Measurements from ENCODE around the gene CAMK1D. TPM values are rescaled to one million over a fixed set of nuclear protein-coding genes. Genes with fewer than 3 reads are reported as not detected.
"Not testable (repeated sequence)": the region's sequence is repeated elsewhere in the genome, so short reads cannot be mapped to it uniquely, and the experiment has no call there.

Gene CAMK1D
- total RNA-seq, 1 donor from 2014 or later = 5.2 TPM

DNA sequence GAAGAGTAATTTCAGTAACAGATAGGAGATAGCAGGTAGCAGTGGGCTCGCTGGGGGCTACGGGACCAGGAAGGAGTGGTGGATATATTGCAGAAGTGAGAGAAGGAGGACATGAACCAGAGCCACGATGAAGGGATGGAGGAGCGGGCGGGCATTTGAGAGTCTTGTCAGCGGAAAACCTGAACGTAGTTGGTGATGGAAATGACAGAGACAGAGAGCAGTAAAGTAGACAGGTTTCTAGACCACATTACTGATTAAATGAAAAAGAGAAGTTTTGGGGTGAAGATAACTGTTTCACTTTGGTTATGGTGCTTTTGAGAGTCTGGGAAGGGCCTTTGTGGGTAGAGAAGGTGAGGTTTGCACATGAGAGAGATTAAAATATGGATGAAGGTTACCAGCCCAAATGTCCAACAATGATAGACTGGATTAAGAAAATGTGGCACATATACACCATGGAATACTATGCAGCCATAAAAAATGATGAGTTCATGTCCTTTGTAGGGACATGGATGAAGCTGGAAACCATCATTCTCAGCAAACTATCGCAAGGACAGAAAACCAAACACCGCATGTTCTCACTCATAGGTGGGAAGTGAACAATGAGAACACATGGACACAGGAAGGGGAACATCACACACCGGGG, 196.9 kb downstream of the CAMK1D start:
- intact Hi-C loops (cut with DNase I); DNase-seq (ENCODE audit: missing footprints); ATAC-seq: not testable (repeated sequence)

DNA sequence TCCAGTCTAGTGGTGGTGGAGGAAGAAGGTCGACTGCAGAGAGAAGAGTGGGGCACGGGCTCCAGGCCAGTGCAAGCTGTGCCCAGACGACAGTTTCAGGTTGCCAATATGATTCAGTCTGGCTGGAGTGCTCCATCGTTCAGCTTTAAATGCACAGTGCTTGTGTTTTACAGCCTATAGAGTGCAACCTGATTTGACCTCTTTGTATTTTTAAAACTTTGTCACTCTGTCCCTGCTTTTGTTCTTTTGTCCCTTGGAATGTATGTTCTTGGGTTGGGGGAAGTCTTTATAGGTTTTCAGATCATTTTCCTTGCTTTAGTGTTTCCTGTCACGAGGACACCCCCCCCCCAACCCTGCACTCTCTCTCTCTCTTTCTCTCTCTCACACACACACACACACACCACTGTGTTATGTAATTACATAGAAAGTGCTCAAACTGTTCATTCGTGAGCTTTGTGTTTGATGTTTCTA, 198.0 kb downstream of the CAMK1D start:
- no peak for DNase-seq (ENCODE audit: missing footprints)
- intact Hi-C loops (cut with DNase I) = no loop called here
- no peak for ATAC-seq

DNA sequence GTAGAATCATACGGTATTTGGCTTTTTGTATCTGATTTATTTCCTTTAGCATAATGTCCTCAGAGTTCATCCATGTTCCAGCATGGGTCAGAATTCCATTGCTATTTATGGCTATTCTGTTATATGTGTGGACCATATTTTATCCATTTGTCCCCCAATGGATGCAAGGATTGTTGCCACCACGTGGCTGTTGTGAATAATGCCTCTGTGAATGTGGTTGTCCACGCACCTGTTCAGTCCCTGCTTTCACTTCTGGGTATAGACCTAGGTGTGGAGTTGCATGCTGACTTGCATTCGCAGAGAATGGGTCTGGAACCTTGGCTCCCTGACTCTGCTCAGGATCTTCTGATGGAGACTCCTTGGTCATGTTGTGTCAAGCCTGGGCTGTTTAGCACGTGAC, 199.9 kb downstream of the CAMK1D start:
- intact Hi-C loops (cut with DNase I) = no loop called here
- no peak for DNase-seq (ENCODE audit: missing footprints)

DNA sequence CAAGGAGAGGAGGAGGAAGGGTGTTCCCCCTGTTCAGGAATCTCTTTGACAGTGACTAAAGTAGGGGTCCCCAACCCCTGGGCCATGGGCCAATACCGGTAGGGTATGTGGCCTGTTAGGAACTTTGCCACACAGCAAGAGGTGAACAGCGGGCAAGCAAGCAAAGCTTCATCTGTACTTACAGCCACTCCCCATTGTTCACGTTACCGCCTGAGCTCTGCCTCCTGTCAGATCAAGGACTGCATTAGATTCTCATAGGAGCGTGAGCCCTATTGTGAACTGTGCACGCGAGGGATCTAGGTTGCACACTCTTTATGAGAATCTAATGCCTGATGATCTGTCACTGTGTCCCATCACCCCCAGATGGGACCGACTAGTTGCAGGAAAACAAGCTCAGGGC, 201.6 kb downstream of the CAMK1D start:
- intact Hi-C loops (cut with DNase I) = no loop called here
- no peak for ATAC-seq
- DNase-seq (ENCODE audit: missing footprints) = peak; percentile 46

More for the DNA sequence above, 199.9 kb downstream of the CAMK1D start:
- ATAC-seq = no peak

DNA sequence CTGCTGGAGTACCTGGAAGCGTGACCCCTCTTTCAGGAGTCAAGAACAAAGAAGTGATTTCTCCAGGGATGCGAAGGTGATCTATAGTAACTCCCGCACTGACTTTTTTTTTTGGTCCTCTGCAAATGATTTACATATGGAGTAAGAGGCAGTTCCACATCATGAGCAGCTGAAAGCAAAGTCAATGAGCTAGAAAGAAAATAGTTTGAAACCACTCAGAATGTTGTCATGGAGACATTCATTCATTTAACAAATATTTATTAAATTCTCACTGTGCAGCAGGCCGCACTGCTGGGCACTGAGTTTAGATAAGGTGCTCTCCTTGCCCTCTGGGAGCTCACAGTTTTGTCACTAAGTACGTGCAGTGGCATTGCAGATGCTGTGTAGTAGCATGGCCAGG, 206.7 kb downstream of the CAMK1D start:
- DNase-seq (ENCODE audit: missing footprints) = no peak
- no peak for ATAC-seq
- intact Hi-C loops (cut with DNase I) = no loop called here

DNA sequence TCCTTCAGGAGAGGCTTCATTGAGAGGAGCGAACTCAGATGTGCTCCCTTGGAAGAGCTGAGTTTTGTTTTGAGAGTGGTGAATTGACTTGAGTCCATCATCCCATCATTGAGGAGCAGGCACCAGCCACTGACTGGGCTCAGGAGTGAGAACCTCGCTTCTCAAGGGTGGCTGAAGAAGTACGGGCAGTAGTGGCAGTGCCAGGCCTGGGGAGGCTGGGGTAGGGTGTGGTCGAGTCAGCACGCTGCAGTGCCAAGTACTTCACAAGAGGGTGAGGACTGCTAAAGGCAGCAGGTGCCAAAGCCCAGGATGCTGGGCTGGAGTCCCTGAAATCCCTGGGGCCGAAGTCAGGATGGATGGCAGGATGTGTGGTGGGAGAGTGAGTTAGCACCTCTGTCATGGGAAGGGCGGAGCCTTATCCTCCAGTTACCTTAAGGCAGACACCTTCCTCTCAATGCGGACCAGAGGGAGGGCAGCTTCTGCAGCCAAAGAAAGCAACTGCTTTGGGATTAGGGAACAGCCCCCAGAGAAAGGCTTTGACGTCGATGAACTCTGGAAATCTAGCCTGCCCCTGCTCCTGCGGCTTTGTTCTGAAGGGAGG, 210.3 kb downstream of the CAMK1D start:
- ATAC-seq (no peak), DNase-seq (ENCODE audit: missing footprints) (no peak)
- intact Hi-C loops (cut with DNase I) = no loop called here

DNA sequence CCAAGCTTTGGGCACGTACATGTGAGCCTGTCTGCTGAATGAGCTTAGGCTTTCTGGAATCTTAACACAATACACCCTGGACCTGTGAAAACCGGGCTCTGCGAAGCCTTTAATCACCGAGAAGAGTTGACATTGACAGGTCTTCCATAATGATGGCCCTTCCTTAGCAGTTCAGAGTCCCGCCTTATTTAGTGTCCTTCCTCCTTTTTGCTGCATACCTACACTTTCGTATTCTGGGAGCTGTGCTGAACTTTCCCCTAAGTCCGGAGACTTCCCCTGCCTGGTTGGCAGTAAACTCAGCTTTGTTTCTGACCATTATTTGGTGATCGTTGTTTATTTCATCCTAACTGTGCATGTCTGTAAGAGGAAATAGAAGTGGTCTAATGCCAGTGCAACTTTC, 212.0 kb downstream of the CAMK1D start:
- DNase-seq (ENCODE audit: missing footprints) (no peak), ATAC-seq (no peak)
- intact Hi-C loops (cut with DNase I) = no loop called here

DNA sequence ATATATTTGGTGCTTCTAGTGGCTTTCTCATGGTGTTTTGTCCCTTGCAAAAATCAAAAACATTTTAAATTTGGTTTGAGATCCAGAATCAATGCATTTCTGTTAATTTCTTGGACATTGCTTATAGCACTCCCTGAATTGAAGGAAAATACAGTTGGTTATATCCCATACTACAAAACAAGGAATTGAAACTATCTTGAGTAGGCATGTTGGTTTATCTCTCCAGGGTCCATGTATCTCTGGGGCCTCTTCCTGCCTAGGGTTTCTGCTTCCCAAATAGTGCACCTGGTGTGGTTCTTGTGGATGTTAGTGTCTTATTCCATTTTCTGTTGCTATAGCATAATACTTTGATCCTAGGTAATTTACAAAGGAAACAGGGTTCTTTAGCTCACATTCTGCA, 212.4 kb downstream of the CAMK1D start:
- intact Hi-C loops (cut with DNase I) = no loop called here
- no peak for DNase-seq (ENCODE audit: missing footprints)
- ATAC-seq = no peak

DNA sequence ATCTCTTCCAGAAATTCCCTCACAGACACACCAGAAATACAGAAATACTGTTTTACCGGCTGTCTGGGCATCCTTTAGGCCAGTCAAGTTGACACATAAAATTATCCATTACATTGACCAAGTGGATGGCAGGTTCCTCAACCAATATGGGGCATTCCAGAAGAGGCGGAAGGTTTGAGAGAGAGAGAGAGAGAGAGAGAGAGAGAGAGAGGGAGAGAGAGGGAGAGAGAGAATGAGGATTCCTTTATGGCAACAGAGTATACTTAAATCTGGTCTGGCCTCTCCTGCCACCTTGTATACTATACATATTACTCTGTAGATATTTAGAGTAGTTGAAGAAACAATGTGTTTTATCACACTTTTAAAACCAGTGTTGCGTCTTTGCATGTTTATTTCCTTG, 214.1 kb downstream of the CAMK1D start:
- intact Hi-C loops (cut with DNase I) = no loop called here
- ATAC-seq (no peak), DNase-seq (ENCODE audit: missing footprints) (no peak)

DNA sequence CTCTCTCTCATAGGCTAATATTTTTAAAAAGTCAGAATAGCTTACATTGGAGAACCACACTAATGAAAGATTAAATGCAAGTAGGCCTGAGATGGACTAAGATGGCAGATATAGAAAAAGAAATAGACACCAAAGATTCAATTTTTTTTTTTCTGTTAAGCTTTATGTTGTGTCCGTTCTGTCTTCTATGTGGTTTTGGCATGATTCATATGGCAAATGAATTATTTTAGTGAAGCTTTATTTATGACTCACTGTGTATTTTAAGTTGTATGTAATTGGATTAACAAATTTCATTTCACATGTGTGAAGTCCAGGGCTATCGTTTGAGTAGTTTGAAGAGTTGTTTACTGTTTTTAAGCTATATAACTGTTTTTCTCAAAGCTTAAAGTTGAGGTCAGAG, 214.8 kb downstream of the CAMK1D start:
- DNase-seq (ENCODE audit: missing footprints) = no peak
- intact Hi-C loops (cut with DNase I) = no loop called here

DNA sequence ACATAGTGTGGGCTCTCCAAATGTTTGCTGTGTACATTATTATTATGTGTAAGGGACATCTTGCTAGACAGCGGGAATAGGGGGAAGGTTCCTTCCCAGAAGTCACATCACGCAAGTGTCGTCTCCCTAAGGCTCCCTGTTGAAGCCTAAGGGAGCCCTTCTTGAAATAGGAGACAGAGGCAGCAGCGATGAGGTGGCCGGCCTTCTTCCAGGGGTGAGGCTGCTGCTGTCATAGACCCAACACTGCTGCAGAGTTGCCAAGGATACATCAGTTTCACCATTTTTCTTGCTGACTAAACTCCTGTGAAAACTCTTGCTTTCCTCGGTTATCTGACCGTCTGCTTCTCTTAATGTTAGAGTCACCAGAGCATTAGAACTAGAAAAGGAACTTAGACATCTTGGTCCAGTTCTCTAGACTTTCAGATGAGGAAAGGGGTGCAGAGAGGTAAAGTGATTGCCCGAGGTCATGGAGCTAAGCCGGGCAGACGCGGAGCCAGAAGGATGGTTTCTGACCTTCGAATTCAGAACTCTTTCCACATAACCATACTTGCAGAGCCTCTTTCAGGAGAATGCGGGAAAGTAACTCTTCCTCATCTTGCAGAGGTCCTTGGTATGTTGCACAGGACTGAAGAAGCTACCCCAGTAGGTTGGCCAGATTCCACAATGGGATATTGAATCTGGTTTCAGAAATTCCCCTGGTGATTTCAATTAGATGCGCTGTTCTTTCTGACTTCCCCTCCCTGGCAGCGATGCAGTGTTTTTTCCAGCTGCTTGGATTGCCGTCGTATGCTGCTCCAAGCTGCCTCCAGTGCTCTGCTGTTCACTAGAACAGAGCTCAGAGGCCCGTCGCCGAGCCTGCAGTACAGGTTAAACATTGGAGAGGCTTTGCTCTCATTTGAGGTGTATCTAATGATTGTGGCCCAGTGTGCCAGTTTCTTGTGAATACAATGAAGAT, 217.1 kb downstream of the CAMK1D start:
- ATAC-seq = peak; percentile 81
- no peak for DNase-seq (ENCODE audit: missing footprints)
- intact Hi-C loops (cut with DNase I) = no loop called here

More for the DNA sequence above, 214.8 kb downstream of the CAMK1D start:
- no peak for ATAC-seq

DNA sequence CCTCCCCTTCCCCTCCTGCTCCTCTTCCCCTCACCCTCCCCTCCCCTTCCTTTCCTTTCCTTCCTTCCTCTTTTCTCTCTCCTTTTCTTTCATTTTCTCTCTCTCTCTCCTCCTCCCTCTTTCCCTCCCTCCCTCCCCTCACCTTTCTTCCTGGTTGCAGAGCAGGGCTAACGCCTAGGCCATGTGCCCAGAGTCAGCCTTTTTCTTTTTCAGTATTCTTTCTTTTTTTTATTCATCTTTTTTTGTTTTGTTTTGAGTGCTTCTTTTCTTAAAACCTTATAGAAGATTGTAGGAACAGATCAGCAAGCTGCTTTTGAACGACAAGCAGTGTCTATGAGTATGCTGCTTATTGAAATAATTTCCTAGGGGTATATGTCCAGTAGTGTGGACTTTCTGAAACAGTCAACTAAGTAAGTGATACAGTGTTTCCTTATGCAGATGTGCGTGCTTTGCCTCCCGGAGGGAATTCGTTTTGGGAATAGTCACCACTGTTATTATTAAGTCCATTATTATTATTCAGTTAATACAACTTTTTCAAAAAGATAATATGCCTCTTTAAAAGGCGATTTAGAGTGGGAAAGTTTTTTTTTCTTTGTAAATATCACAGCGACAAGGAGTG, 219.2 kb downstream of the CAMK1D start:
- DNase-seq (ENCODE audit: missing footprints) = no peak
- intact Hi-C loops (cut with DNase I) = no loop called here
- no peak for ATAC-seq

DNA sequence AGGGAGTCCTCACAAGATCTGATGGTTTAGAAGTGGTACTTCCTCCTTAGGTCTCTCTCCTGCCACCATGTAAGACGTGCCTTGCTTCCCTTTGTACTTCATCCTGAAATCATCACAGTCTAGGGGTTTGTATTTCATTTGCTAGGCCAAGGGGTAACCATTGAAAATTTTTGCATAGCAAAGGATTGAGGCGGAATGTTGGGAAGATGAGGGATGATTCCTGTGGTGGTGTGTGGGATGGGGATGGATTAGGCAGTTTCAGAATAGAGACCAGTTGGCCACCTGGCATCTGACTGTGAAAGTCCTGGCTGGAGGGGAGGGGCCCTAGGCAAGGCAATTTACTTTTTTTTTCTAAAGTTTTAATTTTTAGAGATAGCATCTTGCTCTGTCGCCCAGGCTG, 222.9 kb downstream of the CAMK1D start:
- intact Hi-C loops (cut with DNase I) = no loop called here
- DNase-seq (ENCODE audit: missing footprints) (no peak), ATAC-seq (no peak)

DNA sequence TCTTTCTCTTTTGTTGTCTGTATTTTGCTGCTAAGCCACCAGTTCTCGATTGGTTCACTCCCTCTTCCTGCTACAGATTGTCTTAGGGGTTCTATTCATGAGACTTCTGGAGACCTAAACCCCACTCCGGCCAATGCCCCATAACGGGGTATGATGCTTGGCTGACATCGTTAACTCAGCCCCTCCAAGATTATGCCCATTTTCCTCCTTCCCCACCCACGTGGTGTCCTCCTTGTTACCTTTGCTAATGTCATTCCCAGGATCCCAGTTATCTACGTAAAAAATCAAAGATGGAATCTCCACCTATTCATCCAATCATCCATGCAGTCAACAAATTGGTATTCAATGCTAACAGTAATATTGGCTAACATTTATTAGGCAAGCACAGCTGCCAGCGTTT, 228.3 kb downstream of the CAMK1D start:
- intact Hi-C loops (cut with DNase I) = no loop called here
- ATAC-seq (no peak), DNase-seq (ENCODE audit: missing footprints) (no peak)

DNA sequence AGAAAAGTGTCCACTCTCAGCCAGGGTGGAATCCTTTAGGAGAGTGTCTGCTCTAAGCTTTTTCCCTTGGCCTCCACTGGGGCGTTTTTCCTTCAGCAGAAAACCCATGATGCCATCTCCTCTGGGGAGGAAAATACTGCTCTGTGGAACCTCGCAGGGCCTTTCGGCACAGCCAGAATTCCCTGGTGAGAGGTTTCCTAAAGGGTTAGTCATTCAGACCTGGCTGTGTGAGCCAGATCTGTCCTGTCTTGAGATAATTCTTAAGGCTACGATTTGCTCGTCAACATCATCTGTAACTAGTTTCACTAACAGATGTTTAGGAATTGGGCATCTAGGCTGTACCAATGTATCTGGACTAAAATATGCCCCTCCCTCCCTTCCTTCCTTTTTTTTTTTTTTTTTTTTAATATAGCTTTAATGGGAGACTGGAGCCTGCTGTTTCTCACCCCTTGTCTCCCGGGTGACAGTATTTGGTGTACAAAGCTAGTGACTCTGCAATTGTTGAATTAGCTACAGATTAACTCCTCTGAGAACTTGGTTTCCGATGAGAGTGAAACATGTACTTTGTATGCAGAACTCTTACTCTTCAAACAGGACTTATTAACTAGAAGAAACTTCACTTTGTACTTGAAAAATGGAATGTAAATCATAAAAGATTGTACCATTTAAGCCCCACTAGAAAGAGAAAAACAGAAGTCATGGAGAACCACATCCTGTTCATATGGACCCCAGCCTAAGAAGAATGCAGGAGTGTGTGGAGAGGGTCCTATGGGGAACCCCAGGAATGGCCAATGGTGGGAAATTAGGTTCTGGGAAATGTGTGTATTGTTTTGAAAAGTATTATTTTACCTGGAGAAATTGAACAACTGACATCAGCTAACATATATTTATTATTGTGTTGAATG, 230.9 kb downstream of the CAMK1D start:
- DNase-seq (ENCODE audit: missing footprints) (no peak), ATAC-seq (peak; percentile 72)
- intact Hi-C loops (cut with DNase I) = no loop called here

DNA sequence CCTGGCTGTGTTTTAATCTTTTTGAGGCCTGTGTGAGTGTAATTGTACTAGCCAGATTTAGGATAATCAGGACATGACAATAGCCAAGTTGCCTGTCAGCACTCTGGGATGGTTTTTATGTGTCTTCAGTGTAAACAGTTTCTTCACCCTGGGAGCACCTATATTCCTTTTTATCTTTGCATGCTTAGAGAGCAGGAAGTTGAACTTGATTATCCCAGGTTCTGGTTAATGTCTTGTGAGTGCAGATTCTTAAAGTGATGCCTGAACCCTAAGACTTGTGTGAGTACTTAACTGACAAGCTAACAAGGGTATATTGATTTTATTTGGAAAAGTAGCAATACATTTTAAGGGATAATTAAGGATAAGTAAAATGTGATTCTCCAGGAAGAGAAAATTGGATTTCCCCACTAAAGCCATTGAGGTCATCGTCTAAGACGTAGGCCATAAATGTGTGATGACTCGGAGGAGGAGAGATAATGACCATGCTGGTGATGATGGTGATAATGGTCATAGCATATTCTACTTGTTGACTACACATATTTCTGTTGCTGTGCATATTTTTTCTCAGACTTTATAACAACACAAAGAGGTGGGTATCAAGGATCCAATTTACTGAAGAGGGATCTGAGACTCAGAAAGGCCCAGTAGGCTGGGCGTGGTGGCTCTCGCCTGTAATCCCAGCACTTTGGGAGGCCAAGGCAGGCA, 234.7 kb downstream of the CAMK1D start:
- intact Hi-C loops (cut with DNase I) = no loop called here
- no peak for ATAC-seq
- no peak for DNase-seq (ENCODE audit: missing footprints)

DNA sequence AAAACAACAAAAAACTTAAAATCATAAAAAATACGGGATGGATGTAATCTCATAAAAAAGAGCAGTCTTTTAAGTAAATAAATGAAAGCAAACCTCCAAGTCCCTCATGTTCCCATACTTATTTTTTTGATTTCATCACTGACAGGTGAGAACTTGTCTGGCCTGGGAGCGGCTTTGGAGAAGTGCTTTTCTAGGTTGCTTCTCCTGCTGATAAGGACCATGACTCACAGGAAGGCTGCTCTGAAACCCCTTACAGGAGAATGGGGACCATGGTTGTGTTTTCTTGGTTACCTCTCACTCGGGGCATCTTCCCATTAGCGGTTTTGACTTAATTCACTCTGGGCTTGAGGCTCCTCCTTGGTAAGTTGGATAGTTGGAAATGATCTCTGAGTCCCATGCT, 237.4 kb downstream of the CAMK1D start:
- DNase-seq (ENCODE audit: missing footprints) (no peak), ATAC-seq (no peak)

DNA sequence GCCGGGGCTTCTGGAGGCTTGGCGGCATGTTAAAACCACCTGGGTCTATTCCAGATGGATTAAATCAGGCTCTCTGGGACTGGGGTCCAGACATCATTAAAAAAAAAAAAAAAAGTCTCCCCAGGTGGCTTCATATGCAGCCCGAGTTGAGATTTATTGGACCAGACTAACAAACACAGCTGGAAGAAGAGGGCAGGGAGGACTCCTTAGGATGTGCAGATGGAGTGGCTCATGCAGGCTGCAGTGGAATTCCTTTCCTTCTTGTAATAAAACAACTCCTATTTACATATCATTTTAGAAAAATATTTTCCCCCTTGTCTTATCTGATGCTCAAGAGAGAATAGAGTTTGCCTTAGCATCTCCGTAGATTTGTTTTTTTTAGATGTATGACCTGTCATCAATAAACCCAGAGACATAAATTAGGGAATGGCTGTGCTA, 238.1 kb downstream of the CAMK1D start:
- DNase-seq (ENCODE audit: missing footprints) (no peak), ATAC-seq (no peak)
- intact Hi-C loops (cut with DNase I) = no loop called here

More for the DNA sequence above, 237.4 kb downstream of the CAMK1D start:
- intact Hi-C loops (cut with DNase I) = no loop called here
